Peyer's patch (tissue), 4 donors: ENCODE results near the gene SPHK1.
"Not testable (repeated sequence)": the region's sequence is repeated elsewhere in the genome, so short reads cannot be mapped to it uniquely, and the experiment has no call there.

Source experiments
- CTCF ChIP-seq, 6 experiments: fragments of 450-650 bp in 4 of 6; fragments of 200-600 bp in 2 of 6; sonication (generic) in 1 of 6; IDR thresholded peaks; one replicate each; pipeline ENCODE4 v1.5.1; 2017 to 2019; ENCODE audit warnings: antibody characterized with exemption in 6 of 6, mild to moderate bottlenecking in 3 of 6, moderate library complexity in 1 of 6
- POLR2A ChIP-seq, 2 donors: fragments of 450-650 bp; IDR thresholded peaks; one replicate each; pipeline ENCODE4 v1.5.1; 2017; ENCODE audit warnings: antibody characterized with exemption in 2 of 2, mild to moderate bottlenecking in 2 of 2, moderate library complexity in 2 of 2

- not testable (repeated sequence) for TF ChIP-seq CTCF, POLR2A (IDR thresholded peaks at IDR 0.05)
Observed at GRCh38 chr17:76346936-76347335, 37.5 kb upstream of the SPHK1 start.
